ENCODE results near the gene MED12L. TPM values are rescaled to one million over a fixed set of nuclear protein-coding genes. Genes with fewer than 3 reads are reported as not detected.

MED12L gene
- total and polyA plus RNA-seq, 7 donors = 0.16 to 0.71 (median 0.28) TPM; not detected in 2

- TF ChIP-seq POLR2A (IDR thresholded peaks at IDR 0.05) (no peak), EP300 (IDR thresholded peaks at IDR 0.05) (no peak), POLR2AphosphoS5 (IDR thresholded peaks at IDR 0.05) (no peak), CTCF (IDR thresholded peaks at IDR 0.05) (no peak)
- no peak overlapping the region for H3K4me3 ChIP-seq
- H3K27me3 ChIP-seq = no peaks in the 10 kb centered on the region
- H3K36me3 ChIP-seq = no peaks in the 10 kb centered on the region
- intact Hi-C loops (cut with DNase I) = no loop called here
- 79 to 90% methylated on average over 1 of the region's 1 CpG for WGBS, 2 donors
- H3K27ac ChIP-seq = no peak overlapping the region
- no peaks in the 10 kb centered on the region for H3K9me3 ChIP-seq
- DNase-seq = no peak
- H3K4me1 ChIP-seq = peaks cover 0 to 11% (median 4%) of the 10 kb centered on the region in 4 donors
These were observed 215.1 kb downstream of the MED12L start for GRCh38 chr3:151300539-151300938.

- Histone ChIP-seq H3K27ac (no peak overlapping the region), H3K36me3 (no peaks in the 10 kb centered on the region), H3K4me3 (no peak overlapping the region), H3K4me1 (peaks cover 0 to 11% (median 4%) of the 10 kb centered on the region in 4 donors), H3K9me3 (no peaks in the 10 kb centered on the region), H3K27me3 (no peaks in the 10 kb centered on the region)
- intact Hi-C loops (cut with DNase I) = no loop called here
- WGBS, 2 donors = 84 to 88% methylated on average over 3 of the region's 3 CpGs
- no peak for DNase-seq
- TF ChIP-seq POLR2AphosphoS5 (IDR thresholded peaks at IDR 0.05) (no peak), POLR2A (IDR thresholded peaks at IDR 0.05) (no peak), CTCF (IDR thresholded peaks at IDR 0.05) (no peak), EP300 (IDR thresholded peaks at IDR 0.05) (no peak)
These were observed 216.3 kb downstream of the MED12L start for GRCh38 chr3:151301787-151302186.

- 72% methylated on average over 2 of the region's 2 CpGs for WGBS, 2 donors
- Histone ChIP-seq H3K4me1 (peaks cover 0 to 11% (median 4%) of the 10 kb centered on the region in 4 donors), H3K36me3 (no peaks in the 10 kb centered on the region), H3K9me3 (no peaks in the 10 kb centered on the region), H3K27ac (no peak overlapping the region), H3K27me3 (no peaks in the 10 kb centered on the region), H3K4me3 (no peak overlapping the region)
- no peak for TF ChIP-seq EP300 (IDR thresholded peaks at IDR 0.05)
- no peak for TF ChIP-seq POLR2AphosphoS5 (IDR thresholded peaks at IDR 0.05)
- no peak for TF ChIP-seq CTCF (IDR thresholded peaks at IDR 0.05)
- TF ChIP-seq POLR2A (IDR thresholded peaks at IDR 0.05) = no peak
- intact Hi-C loops (cut with DNase I) = no loop called here
- no peak for DNase-seq
These were observed 218.3 kb downstream of the MED12L start for GRCh38 chr3:151303751-151304150.

GRCh38 chr3:151305060-151305774, 219.8 kb downstream of the MED12L start:
- Histone ChIP-seq H3K36me3 (no peaks in the 10 kb centered on the region), H3K4me1 (peaks cover 0 to 11% (median 4%) of the 10 kb centered on the region in 4 donors), H3K9me3 (no peaks in the 10 kb centered on the region), H3K27ac (peak overlapping the region in 1 of 4 donors; percentile 4), H3K4me3 (no peak overlapping the region), H3K27me3 (no peaks in the 10 kb centered on the region)
- DNase-seq = peak; percentile 67
- 42 to 67% methylated on average over 7 of the region's 7 CpGs for WGBS, 2 donors
- intact Hi-C loops (cut with DNase I) = no loop called here
- TF ChIP-seq EP300 (IDR thresholded peaks at IDR 0.05) (no peak), POLR2AphosphoS5 (IDR thresholded peaks at IDR 0.05) (no peak)

GRCh38 chr3:151305775-151306151, 220.3 kb downstream of the MED12L start:
- 93 to 95% methylated on average over 4 of the region's 4 CpGs for WGBS, 2 donors
- Histone ChIP-seq H3K27ac (peak overlapping the region in 1 of 4 donors; percentile 4), H3K27me3 (no peaks in the 10 kb centered on the region), H3K9me3 (no peaks in the 10 kb centered on the region), H3K4me3 (no peak overlapping the region), H3K4me1 (peaks cover 0 to 11% (median 4%) of the 10 kb centered on the region in 4 donors), H3K36me3 (no peaks in the 10 kb centered on the region)
- intact Hi-C loops (cut with DNase I) = no loop called here
- TF ChIP-seq CTCF (IDR thresholded peaks at IDR 0.05) (no peak), EP300 (IDR thresholded peaks at IDR 0.05) (no peak), POLR2A (IDR thresholded peaks at IDR 0.05) (no peak), POLR2AphosphoS5 (IDR thresholded peaks at IDR 0.05) (no peak)
- no peak for DNase-seq
